ENCODE data around the gene PHLDB3.

DNA sequence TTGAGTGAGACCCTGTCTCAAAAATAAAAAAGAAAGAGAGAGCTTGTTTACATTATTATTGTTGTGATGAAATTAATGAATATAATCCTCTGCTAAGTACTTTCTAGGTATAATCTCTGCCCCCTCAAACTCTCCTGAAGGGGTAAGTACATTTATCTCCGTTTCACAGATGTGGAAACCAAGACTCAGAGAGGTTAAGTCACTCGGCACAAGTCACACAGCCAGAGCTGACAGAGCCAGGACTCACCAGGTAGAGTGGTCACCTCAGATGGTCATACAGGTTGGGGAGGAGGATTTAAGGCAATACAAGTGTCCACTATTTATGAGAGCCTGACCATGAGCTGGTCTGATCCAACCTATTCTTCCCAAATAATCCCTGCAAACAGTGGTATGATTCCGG is 24.0 kb downstream of the PHLDB3 start:
- TF ChIP-seq CTCF (IDR thresholded peaks at IDR 0.05 in 4 of 5, conservative IDR thresholded peaks at IDR 0.05 in 1 of 5) (no peak), POLR2A (IDR thresholded peaks at IDR 0.05) (no peak)

Measured in gastrocnemius medialis (tissue), 4 donors.